ENCODE measurements around the gene CLCN7.
A peak's percentile ranks its signal among the peaks of the same experiment; 100 is the strongest.

The CLCN7 gene

GRCh38 chr16:1502092-1503004 lies 27.5 kb upstream of the CLCN7 start:
- no peak for DNase-seq (ENCODE audit: low read depth in 2 of 2)

DNA sequence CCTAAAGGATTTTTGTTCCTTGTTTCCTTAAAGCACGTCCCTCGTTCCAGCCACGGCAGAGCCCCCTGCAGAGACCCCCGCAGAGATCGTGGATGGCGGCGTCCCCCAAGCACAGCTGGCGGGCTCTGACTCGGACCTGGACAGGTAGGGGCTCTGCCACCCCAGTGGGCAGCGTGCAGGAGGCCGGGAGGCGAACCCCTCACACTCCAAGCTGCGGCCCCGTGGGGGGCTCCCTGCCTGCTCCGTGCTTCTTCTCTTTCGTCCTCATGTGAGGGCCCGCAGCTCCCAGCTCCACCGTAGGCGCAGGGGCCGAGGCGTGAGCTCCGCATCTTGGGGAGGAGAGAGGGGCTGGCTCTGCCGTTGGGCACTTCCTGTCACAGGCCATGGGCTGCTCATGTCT lies 26.8 kb upstream of the CLCN7 start:
- DNase-seq (ENCODE audit: low read depth in 2 of 2): no peak

DNA sequence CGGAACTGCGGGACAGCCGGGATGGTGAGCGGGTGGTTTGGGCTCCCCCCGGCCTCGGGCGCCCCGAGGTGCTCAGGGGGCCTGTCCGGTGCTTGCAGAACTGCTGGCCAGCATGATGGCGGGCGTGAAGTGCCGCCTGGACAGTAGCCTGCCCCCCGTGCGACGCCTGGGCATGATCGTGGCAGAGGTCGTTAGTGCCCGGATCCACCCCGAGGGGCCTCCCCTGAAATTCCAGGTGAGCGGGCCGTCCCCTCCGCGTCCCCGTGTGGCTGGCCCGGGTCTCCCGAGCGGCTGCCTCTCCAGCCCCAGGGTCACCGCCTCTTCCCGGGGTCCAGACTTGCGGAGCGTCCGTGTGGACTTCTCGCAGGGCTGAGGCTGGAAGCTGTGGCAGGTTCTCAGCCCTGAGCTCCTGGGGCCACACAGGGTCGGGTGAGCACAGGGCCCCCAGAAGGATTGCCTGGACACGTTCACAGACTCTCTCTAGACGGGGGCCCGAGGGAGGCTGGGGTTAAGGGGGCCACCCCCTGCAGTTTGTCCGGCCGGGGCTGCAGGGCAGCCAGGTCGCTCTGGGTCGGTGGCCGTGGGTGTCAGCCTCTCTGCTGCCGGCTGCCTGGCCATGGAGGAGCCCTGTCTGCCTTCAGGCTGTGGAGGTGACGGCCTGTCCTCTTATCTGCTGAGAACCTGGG lies 25.8 kb upstream of the CLCN7 start:
- DNase-seq (ENCODE audit: low read depth in 2 of 2): no peak

DNA sequence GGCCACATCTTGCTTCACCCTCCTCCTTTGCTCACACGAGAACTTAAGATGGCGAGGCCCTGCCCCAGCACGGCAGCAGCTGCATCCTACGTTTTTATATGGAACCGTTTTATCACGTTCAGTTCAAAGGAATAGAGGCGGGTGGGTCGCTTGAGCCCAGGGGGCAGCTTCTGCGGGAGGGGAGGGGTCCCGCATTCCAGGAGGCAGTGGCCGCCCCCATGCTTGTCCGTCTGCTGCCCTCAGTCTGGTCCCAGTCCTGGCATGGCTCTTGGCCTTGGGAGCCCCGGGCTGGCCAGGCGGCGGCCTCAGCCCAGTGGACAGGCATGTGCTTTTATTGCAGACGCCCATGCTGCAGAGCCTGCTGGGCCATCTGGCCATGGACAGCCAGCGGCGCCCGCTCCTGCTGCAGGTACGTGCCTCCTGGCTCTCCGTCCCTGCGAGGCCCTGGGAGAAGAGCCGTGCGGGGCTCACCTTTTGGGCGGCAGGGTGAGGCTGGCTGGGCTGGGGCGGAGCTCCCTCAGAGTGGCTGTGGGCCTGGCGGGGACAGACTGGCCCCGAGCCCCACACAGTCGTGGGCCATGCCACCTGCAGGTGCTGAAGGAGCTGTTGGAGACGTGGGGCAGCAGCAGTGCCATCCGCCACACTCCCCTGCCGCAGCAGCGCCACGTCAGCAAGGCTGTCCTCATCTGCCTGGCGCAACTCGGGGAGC lies 25.1 kb upstream of the CLCN7 start:
- no peak for DNase-seq (ENCODE audit: low read depth in 2 of 2)

DNA sequence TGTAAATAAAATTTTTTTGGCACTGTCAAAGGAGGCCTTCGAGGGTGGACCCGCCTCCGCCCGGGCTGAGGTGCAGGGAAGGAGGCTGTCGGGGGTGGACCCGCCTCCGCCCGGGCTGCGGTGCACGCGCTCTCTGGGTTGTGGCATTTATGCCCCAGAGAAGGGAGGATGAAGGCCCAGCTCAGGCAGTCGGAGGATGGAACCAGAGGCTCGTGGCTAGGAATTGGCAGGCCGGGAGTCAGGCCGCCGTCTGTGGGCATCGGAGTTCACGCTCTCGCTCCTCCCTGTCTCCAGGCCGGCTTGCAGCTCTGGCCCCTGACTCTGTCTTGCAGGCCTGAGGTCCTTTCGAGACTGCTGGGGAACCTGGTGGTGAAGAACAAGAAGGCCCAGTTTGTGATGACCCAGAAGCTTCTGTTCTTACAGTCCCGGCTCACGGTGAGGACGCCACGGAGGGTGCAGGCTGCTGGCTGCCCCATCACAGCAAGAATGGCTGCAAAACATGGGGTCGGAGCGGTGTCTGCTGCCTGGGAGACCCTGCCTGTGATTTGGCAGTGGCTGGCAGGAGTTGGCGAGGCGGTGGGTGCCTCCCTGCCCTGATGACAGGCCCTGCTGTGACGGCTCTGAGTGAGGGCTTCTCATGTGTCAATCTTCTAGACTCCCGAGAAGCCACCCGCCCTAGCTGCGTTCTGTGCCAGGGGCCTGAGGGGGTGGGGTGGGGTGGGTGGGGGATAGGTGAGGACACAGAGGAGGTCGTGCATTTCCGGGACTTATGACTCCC lies 24.3 kb upstream of the CLCN7 start:
- DNase-seq (ENCODE audit: low read depth in 2 of 2): no peak

DNA sequence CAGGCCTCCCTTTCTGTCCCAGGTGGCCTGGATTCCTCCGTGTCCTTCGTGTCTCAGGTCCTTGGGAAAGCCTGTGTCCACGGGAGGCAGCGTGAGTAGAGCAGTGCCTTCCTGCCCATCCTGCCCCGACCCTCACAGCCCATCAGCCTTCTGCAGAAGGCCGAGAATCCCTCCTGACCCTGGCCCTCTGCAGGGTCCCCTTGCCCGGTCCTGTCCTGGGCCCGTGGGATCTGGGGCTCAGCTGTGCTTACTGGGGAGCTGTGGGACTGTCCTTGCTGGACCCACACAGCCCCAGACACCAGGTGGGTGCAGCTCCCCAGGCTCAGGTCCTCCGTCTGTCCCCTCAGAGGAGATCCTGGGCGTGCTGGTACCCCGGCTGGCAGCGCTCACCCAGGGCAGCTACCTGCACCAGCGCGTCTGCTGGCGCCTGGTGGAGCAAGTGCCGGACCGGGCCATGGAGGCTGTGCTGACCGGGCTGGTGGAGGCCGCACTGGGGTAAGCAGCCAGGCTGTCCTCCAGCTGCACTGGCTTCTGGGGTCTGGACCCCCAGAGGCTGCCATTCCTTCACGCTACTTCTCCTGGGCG lies 22.3 kb upstream of the CLCN7 start:
- no peak for DNase-seq (ENCODE audit: low read depth in 2 of 2)

DNA sequence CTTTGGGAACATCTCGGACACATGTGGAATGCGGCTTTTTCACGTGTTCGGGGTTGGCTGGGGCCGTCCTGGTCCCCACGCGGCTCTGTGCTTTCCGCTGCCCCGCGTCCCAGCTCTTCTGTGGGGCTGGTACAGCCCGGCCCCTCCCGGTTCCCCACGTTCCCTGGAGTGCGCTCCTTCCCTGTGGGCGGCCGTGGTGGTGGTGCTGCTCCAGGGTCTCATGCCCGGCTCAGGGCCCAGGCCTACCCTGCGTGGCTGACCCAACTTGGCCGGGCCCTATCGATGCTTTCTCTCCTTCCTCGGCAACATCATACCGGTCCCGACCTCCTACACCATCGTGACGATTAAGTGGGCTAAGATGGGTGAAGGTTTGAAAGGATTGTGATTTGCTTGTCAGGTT lies 21.6 kb upstream of the CLCN7 start:
- DNase-seq (ENCODE audit: low read depth in 2 of 2): no peak

- no peak for DNase-seq (ENCODE audit: low read depth in 2 of 2)
These were observed 21.0 kb upstream of the CLCN7 start for GRCh38 chr16:1495889-1496262.

DNA sequence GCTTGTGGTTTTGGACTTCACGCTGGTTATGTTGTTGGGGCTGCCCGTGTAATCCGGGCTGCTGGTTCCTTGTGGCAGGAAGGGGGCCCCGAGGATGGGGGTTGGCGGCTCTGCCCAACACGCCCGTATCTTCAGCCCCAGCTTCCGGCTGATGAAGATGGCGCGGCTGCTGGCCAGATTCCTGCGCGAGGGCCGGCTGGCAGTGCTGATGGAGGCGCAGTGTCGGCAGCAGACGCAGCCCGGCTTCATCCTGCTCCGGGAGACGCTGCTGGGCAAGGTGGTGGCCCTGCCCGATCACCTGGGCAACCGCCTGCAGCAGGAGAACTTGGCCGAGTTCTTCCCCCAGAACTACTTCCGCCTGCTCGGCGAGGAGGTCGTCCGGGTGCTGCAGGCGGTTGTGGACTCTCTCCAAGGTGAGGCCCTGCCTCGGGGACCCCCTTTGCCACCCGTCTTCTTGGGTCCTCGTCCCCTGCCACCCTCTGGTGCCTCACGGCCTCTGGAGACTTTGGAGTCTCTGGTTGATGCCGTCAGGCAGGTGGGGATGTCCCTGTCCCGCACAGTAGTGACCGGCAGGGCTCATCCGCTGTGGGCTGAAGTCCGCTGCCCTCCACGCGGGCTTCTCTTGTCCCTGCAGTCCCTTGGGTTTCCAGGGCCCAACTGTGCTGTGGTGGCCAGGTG lies 20.5 kb upstream of the CLCN7 start:
- no peak for DNase-seq (ENCODE audit: low read depth in 2 of 2)

- no peak for DNase-seq (ENCODE audit: low read depth in 2 of 2)
These were observed 19.9 kb upstream of the CLCN7 start for GRCh38 chr16:1494711-1495110.

GRCh38 chr16:1494129-1494640 lies 19.4 kb upstream of the CLCN7 start:
- DNase-seq (ENCODE audit: low read depth in 2 of 2): no peak

- no peak for DNase-seq (ENCODE audit: low read depth in 2 of 2)
These were observed 18.9 kb upstream of the CLCN7 start for GRCh38 chr16:1493746-1494094.

- peak; percentile 78 to 82 for DNase-seq (ENCODE audit: low read depth in 2 of 2)
These were observed 18.3 kb upstream of the CLCN7 start, which contains the start of gene TELO2 for GRCh38 chr16:1492923-1493745. TSS of gene TELO2 (plus strand) at chr16:1493360. CDS start at chr16:1494282, 922 bp downstream.

DNA sequence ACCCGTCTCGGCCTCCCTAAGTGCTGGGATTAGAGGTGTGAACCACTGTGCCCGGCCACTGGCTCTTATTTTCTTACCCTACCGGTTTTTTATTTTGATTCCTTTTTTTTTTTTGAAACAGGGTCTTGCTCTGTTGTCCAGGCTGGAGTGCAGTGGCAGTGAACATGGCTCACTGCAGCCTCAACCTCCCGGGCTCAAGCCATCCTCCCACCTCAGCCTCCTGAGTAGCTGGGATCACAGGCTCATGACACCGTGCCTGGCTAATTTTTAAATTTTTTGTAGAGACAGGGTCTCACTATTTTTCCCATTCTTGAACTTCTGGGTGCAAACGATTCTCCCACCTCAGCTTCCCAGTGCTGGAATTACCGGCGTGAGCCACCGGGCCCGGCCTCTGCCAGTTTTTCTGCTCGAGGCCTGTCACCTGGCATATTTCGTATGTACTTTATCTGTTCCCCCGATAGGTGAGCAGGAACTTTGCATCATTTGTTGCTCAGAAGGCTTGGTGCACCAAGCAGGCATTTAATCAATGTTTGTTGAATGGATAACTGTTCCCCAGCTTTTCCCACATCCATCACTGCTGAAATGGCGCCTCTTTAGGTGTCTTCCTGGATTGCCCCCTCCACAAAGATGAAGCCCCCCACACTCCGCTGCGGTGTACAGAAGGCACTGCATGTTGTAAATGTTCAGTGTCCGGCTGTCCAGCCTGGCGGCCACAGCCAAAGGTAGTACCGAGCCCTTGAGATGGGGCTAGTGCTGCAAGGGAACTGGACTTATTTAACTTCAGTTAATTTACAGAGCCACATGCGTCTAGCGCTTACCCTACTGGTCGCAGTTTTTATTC lies 17.5 kb upstream of the CLCN7 start:
- DNase-seq (ENCODE audit: low read depth in 2 of 2): no peak

GRCh38 chr16:1491327-1491726 lies 16.5 kb upstream of the CLCN7 start:
- DNase-seq (ENCODE audit: low read depth in 2 of 2): no peak

- no peak for DNase-seq (ENCODE audit: low read depth in 2 of 2)
These were observed 14.2 kb upstream of the CLCN7 start for GRCh38 chr16:1489077-1489476.

DNA sequence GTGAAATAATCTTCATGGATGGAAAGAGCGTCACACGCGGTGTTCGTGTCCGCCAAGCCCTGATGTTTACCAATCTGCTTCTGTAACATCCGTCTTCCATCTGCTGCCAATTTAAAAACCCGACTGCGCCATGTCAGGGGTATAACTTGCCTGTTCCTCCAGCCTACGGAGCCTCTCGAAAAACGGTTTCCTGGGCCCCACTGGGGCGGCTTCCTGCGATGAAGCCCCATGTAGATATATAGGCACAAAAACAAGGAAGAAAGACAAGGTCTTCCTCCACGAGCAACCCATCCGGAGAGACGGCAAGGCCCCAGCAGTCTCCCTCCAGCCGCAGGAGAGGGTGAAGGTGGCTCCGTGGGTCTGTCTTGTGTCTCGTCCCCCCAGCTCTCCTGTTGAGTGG lies 13.8 kb upstream of the CLCN7 start, which contains the start of gene PTX4:
TSS of gene PTX4 (minus strand) at position 326 of the 400 bp plus-strand sequence. CDS start at position 291, 35 bp downstream.
- no peak for DNase-seq (ENCODE audit: low read depth in 2 of 2)

DNA sequence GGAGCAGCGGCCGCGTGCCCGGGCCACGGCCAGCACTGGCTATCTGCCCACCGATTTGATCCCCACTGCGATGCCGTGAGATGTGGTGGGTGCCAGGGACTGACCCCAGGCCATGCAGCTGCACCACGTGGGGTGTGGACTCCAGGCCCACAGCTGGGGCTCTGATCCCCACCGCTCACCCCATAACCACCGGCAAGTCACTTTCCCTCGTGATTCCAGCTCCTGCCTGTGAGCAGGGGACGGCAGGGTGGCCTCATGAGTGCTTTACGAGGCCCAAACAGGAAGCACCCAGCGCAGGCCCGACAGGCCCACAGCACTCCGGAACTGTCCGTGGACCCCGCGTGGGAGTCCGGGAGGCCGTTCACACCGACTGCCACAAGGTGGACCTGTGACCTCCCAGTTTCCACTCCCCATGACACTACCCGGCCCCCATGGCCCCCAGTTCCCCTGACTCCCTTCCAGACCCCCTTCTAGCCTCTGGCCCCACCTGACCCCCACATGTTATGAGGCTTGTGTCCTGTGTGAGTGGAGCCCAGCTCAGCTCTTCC lies 13.3 kb upstream of the CLCN7 start:
- DNase-seq (ENCODE audit: low read depth in 2 of 2): no peak
